NCI-H1092 (cell line): ENCODE measurements around the gene USP17L22.
"Not testable (repeated sequence)": the region's sequence is repeated elsewhere in the genome, so short reads cannot be mapped to it uniquely, and the experiment has no call there.

Experiments used
- DNase-seq: peaks from one replicate; lab custom pipeline; 2025; lab: John Stamatoyannopoulos, UW

USP17L22 gene, protein sequence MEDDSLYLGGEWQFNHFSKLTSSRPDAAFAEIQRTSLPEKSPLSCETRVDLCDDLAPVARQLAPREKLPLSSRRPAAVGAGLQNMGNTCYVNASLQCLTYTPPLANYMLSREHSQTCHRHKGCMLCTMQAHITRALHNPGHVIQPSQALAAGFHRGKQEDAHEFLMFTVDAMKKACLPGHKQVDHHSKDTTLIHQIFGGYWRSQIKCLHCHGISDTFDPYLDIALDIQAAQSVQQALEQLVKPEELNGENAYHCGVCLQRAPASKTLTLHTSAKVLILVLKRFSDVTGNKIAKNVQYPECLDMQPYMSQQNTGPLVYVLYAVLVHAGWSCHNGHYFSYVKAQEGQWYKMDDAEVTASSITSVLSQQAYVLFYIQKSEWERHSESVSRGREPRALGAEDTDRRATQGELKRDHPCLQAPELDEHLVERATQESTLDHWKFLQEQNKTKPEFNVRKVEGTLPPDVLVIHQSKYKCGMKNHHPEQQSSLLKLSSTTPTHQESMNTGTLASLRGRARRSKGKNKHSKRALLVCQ

DNA sequence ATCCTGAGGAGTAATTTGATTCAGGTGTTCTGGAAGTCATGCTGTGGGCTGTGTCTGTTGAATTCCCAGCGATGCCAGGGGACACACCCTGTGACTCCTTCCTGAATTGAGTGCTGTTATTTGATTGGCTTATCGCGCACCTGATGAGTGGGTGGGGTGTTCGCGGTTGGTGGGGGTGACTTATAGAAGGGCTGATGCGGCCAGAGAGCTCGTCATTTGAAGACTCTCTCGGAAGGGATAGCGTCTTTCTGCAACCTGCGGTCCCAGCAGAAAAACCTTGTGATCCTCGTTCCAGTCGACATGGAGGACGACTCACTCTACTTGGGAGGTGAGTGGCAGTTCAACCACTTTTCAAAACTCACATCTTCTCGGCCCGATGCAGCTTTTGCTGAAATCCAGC, at the start of gene USP17L22:
USP17L22 (plus strand) TSS at position 301 of the 400 bp plus-strand sequence; CDS start at position 301, 0 bp downstream.
- DNase-seq = not testable (repeated sequence)

DNA sequence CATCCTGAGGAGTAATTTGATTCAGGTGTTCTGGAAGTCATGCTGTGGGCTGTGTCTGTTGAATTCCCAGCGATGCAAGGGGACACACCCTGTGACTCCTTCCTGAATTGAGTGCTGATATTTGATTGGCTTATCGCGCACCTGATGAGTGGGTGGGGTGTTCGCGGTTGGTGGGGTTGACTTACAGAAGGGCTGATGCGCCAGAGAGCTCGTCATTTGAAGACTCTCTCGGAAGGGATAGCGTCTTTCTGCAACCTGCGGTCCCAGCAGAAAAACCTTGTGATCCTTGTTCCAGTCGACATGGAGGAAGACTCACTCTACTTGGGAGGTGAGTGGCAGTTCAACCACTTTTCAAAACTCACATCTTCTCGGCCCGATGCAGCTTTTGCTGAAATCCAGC, 47.6 kb upstream of the USP17L22 start, which contains the start of gene USP17L12:
USP17L12 (plus strand) TSS at position 301 of the 400 bp plus-strand sequence; CDS start at position 301, 0 bp downstream.
- not testable (repeated sequence) for DNase-seq

DNA sequence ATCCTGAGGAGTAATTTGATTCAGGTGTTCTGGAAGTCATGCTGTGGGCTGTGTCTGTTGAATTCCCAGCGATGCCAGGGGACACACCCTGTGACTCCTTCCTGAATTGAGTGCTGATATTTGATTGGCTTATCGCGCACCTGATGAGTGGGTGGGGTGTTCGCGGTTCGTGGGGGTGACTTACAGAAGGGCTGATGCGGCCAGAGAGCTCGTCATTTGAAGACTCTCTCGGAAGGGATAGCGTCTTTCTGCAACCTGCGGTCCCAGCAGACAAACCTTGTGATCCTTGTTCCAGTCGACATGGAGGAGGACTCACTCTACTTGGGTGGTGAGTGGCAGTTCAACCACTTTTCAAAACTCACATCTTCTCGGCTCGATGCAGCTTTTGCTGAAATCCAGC, 42.8 kb upstream of the USP17L22 start, which contains the start of gene USP17L13:
USP17L13 (plus strand) TSS at position 301 of the 400 bp plus-strand sequence; CDS start at position 301, 0 bp downstream.
- DNase-seq = not testable (repeated sequence)

DNA sequence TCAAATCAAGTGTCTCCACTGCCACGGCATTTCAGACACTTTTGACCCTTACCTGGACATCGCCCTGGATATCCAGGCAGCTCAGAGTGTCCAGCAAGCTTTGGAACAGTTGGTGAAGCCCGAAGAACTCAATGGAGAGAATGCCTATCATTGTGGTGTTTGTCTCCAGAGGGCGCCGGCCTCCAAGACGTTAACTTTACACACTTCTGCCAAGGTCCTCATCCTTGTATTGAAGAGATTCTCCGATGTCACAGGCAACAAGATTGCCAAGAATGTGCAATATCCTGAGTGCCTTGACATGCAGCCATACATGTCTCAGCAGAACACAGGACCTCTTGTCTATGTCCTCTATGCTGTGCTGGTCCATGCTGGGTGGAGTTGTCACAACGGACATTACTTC, 37.2 kb upstream of the USP17L22 start:
- DNase-seq = not testable (repeated sequence)

DNA sequence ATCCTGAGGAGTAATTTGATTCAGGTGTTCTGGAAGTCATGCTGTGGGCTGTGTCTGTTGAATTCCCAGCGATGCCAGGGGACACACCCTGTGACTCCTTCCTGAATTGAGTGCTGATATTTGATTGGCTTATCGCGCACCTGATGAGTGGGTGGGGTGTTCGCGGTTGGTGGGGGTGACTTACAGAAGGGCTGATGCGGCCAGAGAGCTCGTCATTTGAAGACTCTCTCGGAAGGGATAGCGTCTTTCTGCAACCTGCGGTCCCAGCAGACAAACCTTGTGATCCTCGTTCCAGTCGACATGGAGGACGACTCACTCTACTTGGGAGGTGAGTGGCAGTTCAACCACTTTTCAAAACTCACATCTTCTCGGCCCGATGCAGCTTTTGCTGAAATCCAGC, 33.3 kb upstream of the USP17L22 start, which contains the start of gene USP17L15:
USP17L15 (plus strand) TSS at position 301 of the 400 bp plus-strand sequence; CDS start at position 301, 0 bp downstream.
- not testable (repeated sequence) for DNase-seq

DNA sequence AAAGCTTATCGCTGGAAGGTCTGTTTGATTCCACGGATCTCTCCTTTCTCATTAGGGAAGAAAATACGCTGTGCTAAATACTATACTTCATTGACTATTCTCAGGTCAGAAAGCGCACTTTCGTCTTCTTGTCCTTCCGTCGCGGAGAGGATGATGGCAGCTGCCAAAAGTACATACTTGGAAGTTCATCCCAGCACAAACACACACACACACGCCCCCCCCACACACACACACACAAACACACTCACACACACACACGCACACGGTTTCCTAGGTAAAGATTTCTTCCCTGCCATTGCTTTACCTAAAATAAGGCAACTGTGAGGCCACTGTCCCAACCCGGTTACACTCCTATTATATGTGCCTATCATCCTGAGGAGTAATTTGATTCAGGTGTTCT, 29.0 kb upstream of the USP17L22 start:
- DNase-seq = not testable (repeated sequence)

DNA sequence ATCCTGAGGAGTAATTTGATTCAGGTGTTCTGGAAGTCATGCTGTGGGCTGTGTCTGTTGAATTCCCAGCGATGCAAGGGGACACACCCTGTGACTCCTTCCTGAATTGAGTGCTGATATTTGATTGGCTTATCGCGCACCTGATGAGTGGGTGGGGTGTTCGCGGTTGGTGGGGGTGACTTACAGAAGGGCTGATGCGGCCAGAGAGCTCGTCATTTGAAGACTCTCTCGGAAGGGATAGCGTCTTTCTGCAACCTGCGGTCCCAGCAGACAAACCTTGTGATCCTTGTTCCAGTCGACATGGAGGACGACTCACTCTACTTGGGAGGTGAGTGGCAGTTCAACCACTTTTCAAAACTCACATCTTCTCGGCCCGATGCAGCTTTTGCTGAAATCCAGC, 23.8 kb upstream of the USP17L22 start, which contains the start of gene USP17L17:
USP17L17 (plus strand) TSS at position 301 of the 400 bp plus-strand sequence; CDS start at position 301, 0 bp downstream.
- not testable (repeated sequence) for DNase-seq

DNA sequence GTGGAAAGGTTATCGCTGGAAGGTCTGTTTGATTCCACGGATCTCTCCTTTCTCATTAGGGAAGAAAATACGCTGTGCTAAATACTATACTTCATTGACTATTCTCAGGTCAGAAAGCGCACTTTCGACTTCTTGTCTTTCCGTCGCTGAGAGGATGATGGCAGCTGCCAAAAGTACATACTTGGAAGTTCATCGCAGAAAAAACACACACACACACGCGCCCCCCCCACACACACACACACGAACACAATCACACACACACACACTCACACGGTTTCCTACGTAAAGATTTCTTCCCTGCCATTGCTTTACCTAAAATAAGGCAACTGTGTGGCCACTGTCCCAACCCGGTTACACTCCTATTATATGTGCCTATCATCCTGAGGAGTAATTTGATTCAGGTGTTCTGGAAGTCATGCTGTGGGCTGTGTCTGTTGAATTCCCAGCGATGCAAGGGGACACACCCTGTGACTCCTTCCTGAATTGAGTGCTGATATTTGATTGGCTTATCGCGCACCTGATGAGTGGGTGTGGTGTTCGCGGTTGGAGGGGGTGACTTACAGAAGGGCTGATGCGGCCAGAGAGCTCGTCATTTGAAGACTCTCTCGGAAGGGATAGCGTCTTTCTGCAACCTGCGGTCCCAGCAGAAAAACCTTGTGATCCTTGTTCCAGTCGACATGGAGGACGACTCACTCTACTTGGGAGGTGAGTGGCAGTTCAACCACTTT, 19.3 kb upstream of the USP17L22 start, which contains the start of gene USP17L18:
USP17L18 (plus strand) TSS at position 678 of the 728 bp plus-strand sequence; CDS start at position 678, 0 bp downstream.
- not testable (repeated sequence) for DNase-seq

DNA sequence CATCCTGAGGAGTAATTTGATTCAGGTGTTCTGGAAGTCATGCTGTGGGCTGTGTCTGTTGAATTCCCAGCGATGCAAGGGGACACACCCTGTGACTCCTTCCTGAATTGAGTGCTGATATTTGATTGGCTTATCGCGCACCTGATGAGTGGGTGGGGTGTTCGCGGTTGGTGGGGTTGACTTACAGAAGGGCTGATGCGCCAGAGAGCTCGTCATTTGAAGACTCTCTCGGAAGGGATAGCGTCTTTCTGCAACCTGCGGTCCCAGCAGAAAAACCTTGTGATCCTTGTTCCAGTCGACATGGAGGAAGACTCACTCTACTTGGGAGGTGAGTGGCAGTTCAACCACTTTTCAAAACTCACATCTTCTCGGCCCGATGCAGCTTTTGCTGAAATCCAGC, 14.3 kb upstream of the USP17L22 start, which contains the start of gene USP17L19:
USP17L19 (plus strand) TSS at position 301 of the 400 bp plus-strand sequence; CDS start at position 301, 0 bp downstream.
- DNase-seq = not testable (repeated sequence)

DNA sequence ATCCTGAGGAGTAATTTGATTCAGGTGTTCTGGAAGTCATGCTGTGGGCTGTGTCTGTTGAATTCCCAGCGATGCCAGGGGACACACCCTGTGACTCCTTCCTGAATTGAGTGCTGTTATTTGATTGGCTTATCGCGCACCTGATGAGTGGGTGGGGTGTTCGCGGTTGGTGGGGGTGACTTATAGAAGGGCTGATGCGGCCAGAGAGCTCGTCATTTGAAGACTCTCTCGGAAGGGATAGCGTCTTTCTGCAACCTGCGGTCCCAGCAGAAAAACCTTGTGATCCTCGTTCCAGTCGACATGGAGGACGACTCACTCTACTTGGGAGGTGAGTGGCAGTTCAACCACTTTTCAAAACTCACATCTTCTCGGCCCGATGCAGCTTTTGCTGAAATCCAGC, 9.6 kb upstream of the USP17L22 start, which contains the start of gene USP17L20:
USP17L20 (plus strand) TSS at position 301 of the 400 bp plus-strand sequence; CDS start at position 301, 0 bp downstream.
- DNase-seq = not testable (repeated sequence)

DNA sequence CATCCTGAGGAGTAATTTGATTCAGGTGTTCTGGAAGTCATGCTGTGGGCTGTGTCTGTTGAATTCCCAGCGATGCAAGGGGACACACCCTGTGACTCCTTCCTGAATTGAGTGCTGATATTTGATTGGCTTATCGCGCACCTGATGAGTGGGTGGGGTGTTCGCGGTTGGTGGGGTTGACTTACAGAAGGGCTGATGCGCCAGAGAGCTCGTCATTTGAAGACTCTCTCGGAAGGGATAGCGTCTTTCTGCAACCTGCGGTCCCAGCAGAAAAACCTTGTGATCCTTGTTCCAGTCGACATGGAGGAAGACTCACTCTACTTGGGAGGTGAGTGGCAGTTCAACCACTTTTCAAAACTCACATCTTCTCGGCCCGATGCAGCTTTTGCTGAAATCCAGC, 4.8 kb upstream of the USP17L22 start, which contains the start of gene USP17L21:
USP17L21 (plus strand) TSS at position 301 of the 400 bp plus-strand sequence; CDS start at position 301, 0 bp downstream.
- DNase-seq = not testable (repeated sequence)

DNA sequence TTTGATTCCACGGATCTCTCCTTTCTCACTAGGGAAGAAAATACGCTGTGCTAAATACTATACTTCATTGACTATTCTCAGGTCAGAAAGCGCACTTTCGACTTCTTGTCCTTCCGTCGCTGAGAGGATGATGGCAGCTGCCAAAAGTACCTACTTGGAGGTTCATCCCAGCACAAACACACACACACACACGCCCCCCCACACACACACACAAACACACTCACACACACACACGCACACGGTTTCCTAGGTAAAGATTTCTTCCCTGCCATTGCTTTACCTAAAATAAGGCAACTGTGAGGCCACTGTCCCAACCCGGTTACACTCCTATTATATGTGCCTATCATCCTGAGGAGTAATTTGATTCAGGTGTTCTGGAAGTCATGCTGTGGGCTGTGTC, 4.3 kb downstream of the USP17L22 start:
- DNase-seq = not testable (repeated sequence)
